GM18858 (cell line): ENCODE results near the gene FOXN4.

ENCODE experiments used
- ATAC-seq: cut with Tn5 transposase; IDR thresholded peaks from one replicate; pipeline ENCODE4 v1.9.1; 2021; ENCODE audit not compliant: unreplicated experiment

Gene FOXN4

DNA sequence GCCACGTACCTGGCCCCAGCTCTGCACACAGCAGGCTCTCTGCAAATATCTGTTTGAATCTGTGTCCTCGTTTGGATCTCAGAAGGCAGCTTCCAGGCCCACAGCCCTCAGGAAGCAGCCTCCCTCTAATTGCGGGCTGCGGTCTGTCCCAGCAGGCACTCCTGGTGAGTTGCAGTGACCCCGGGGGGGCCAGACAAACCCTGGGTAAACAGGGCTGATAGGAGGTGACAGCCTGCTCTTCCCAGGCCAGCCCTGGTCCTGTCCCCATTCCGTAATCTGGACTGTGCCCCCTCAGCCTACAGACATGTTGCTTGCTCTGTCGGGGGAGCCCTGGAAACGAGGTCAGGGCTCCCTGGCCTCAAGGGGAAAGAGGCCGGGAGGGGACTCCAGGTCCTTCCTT, 2.0 kb downstream of the FOXN4 start:
- no peak for ATAC-seq

DNA sequence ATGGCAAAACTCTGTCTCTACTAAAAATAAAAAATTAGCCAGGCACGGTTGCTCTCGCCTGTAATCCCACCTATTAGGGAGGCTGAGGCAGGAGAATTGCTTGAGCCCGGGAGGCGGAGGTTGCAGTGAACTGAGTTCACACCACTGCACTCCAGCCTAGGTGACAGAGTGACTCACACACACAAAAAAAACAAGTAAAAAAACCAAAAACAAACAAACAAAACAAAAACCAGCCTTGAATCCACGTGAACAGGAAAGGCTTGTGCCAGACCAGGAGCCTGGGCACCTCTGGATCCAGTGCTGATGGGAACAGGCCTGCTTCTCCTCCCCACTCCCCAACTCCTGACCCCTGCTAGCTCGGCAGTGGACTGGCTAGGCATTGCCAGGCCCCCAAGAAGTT, 3.5 kb downstream of the FOXN4 start:
- ATAC-seq, result no peak

DNA sequence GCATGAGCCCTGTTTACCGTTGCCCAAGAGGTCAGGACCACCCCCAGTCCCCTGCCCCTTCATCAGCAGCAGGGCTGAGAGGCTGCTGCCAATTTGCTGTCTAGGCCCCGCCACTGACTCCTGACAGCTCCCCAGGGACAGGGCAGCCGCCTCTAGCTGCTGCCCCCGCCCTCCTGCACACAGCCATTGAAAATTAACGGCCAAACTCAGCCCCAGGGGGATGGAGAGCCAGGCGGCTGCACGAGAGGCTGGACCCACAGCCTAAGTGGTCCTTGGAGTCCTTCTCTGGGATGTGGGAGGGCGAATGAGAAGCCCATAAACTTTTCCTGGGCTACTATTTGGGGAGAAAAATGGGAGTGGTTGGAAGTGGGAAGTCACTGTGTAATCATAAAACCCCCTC, 4.6 kb downstream of the FOXN4 start:
- ATAC-seq, result no peak

DNA sequence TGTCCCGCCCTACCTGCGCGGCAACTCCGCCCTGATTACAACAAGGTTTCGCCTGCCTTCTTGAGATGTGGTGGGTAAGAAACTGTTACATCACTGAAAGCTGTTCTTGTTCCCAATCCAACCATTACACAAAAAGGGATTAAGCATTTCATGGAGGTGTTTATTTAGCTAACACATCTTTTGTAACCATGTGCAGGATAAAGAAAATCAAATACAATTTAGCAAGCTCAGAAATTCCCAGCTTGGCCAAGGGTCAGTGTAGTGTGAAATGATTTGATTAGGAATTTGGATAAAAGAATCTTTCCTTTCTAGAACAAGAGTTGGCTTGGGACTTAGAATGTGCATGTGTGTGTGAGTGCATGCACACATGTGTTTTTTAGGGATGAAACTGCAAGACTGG, 6.3 kb downstream of the FOXN4 start:
- ATAC-seq, result no peak

GRCh38 chr12:109302358-109302757, 6.7 kb downstream of the FOXN4 start:
- no peak for ATAC-seq

GRCh38 chr12:109301643-109302168, 7.4 kb downstream of the FOXN4 start:
- no peak for ATAC-seq

GRCh38 chr12:109299849-109300248, 9.2 kb downstream of the FOXN4 start:
- ATAC-seq, result no peak

- ATAC-seq, result no peak
Measured at GRCh38 chr12:109296431-109296830, 12.7 kb downstream of the FOXN4 start.

- no peak for ATAC-seq
Measured at GRCh38 chr12:109295764-109296425, 13.2 kb downstream of the FOXN4 start.

DNA sequence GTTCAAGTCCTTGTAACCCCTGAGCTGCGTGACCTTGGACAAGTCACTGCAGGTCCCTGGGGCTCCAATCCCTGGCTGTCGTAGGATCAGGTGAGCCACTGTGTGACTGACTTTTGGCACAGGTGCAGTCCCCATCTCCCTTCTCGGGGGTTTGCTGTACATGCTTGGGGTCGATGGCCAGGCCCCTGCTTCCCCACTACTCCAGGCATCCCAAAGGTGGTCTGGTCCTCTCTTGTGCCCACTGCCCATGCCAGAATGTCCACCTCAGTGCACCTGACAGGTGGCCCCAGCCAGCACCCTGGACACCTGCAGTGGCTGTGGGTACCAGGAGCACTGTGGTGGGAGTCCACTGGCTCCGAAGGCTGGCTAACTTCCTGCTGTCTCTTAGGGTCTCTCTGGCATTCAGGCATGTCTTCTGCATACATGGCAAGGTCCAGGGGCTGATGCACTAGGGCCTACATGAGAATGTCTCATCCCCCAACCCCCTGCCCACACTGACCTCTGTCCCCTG, 14.7 kb downstream of the FOXN4 start:
- no peak for ATAC-seq

GRCh38 chr12:109293106-109293505, 16.0 kb downstream of the FOXN4 start:
- no peak for ATAC-seq

DNA sequence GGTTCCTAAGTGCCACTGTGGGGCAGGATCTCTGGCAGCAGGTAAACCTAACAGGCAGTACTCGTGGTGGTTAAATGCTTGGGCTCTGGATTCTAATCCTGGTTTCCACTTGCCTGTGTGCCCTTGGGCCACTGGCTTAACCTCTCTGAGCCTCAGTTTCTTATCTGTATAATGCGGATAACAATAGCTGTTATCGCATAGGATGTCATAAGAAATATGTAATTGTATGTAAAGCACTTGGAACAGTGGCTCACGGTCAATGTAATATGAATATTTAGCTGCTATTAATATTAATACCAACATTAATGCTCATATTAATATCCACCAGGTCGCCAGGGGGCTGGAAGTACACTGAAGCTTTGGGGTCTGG, 16.8 kb downstream of the FOXN4 start:
- no peak for ATAC-seq

GRCh38 chr12:109291521-109292341, 17.4 kb downstream of the FOXN4 start:
- ATAC-seq, result no peak

- ATAC-seq, result no peak
Measured at GRCh38 chr12:109291117-109291516, 18.0 kb downstream of the FOXN4 start.

DNA sequence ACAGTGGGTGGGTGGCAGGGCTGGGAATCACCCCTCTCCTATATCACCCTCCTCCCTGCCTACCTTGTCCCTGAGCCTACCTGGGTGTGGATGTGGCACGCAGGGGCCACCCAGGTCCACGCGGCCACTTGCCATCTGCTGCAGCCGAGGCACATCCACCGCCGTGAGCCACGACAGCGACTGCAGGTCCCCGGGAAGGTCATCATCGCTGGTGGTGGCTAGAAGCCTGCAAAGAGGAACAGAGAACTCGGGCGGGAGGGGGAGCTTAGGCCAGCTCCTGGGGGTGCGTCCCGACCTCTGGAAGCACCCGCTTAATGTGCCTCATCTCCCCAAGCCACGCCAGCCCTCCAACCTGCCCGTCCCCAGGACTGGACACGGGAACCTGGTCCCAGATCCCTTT, 19.0 kb downstream of the FOXN4 start:
- ATAC-seq, result no peak

- ATAC-seq, result no peak
Measured at GRCh38 chr12:109289551-109289950, 19.5 kb downstream of the FOXN4 start.

- no peak for ATAC-seq
Measured at GRCh38 chr12:109289004-109289403, 20.1 kb downstream of the FOXN4 start.

- no peak for ATAC-seq
Measured at GRCh38 chr12:109288571-109288970, 20.5 kb downstream of the FOXN4 start.

- no peak for ATAC-seq
Measured at GRCh38 chr12:109287811-109288469, 21.1 kb downstream of the FOXN4 start.

- ATAC-seq, result no peak
Measured at GRCh38 chr12:109287181-109287580, 21.9 kb downstream of the FOXN4 start.

DNA sequence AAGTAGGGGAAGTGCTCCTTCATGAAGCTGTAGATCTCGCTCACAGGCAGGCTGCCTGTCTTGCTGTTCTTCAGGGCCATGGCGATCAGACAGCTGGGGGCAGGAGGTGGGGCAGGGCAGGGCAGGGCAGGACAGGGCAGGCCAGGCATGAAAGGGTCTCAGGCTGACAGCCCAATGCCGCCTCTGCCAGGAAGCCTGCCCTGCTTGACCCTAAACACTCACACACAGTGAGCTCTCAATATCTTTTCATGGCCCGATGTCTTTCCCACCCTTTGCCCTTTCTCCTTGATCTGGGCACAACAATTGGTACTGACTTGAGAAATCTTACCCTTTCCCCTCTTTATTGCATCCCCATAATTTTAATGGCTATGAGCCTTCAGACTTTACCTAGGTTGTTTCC, 22.4 kb downstream of the FOXN4 start:
- ATAC-seq, result no peak

- ATAC-seq, result no peak
Measured at GRCh38 chr12:109286252-109286651, 22.8 kb downstream of the FOXN4 start.
